Activated CD4-positive, alpha-beta T cell treated with anti-CD3 and anti-CD28 coated beads, Interleukin-10, Interleukin-2, amounts not matched to agents 100 ng/mL and 50 ng/mL, durations not matched to agents 16 hours and 8 hours (primary cell): ENCODE measurements around the gene CAMK2A.

ENCODE experiments used
- DNase-seq: peaks from one replicate; pipeline ENCODE4 v3.0.0-alpha.2; 2020

The CAMK2A gene

DNA sequence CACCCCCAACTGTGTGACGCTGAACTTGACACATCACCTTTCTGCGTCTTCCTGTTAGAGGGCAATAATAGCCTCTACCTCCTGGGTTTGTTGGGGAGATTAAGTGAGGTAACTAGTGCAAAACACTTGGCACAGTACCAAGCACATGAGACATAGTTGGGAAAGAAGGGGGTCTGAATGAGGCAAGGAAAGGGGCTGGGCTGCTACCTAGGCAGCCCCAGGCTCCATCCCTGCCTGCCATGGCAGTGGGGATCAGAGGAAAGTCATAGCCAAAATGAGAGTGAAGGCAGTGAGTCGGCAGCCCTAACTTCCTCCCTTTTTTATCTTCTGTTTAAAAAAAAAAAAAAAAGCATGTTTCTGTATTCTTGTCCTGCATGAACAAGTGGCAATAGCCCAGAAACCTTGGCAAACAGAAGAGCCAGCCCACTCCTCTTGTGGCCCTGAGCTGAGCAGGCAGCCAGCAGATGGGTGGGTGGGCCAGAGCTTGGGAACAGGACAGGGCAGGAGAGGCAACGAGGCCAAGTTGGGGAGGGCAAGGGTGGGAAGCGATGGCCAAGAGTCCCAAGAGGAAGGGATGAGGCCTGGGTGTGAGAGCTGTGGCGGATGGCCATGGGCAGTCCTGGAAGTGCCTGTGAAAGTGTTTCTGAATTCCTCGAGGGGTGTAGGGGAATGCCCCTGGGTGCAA is 11.4 kb downstream of the CAMK2A start:
- DNase-seq: no peak

DNA sequence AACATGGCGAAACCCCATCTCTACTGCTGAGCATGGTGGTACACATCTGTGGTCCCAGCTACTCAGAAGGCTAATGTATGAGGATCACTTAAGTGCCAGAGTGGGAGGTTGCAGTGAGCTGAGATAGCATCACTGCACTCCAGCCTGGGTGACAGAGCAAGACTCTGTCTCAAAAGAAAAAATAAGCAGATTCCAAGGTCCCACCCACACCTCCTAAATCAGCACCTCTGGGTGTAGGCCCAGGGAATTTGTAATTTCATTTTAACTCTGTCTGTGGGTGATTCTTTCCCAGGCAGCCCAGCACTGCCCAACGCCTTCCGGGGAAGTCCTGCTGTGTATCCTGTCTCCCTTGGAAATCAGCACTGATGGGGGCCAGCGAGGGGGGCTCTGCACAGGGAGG is 12.5 kb downstream of the CAMK2A start:
- no peak for DNase-seq

GRCh38 chr5:150274811-150275210 is 14.8 kb downstream of the CAMK2A start:
- DNase-seq: no peak

DNA sequence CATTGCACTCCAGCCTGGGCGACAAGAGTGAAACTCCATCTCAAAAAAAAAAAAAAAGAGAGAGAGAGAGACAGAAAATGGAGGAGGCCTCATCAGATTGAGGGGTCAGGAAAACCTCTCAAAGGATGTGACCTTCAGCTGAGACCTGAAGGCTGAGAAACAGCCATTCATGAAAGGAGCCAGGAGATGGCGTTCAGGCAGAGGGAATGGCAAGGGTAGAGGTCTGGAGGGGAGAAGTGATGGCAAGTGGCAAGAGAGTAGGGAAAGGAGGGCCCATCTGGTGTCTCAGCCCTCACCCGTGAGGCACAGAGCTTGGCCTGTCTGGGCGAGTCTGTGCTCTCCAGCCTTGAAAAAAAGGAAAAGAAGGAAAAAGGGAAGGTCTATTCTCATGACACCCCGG is 17.0 kb downstream of the CAMK2A start:
- no peak for DNase-seq

DNA sequence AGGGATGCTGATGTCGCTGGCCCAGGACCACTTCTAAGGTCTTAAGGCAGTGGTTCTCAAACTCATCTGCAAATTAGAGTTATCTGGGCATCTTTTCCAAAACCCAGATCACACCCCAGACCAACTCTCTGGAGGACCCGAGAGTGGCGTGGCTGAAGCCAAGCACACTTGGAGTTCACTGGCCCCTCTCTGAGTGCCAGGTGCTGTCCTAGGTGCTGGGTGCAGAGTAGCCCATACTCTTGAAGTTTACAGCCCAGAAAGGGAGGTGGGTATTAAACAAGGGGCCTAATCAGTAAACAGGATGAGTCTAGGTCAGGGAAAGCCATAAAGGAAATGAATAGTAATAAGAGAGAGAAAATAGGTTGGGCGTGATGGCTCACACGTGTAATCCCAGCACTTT is 17.6 kb downstream of the CAMK2A start:
- DNase-seq: no peak

- DNase-seq: no peak
Measured at GRCh38 chr5:150271296-150271692, 18.3 kb downstream of the CAMK2A start.

GRCh38 chr5:150270541-150271295 is 18.9 kb downstream of the CAMK2A start:
- DNase-seq: no peak

- no peak for DNase-seq
Measured at GRCh38 chr5:150266871-150267291, 22.7 kb downstream of the CAMK2A start.

GRCh38 chr5:150265870-150266383 is 23.6 kb downstream of the CAMK2A start:
- no peak for DNase-seq

- no peak for DNase-seq
Measured at GRCh38 chr5:150264667-150265603, 24.6 kb downstream of the CAMK2A start.

- no peak for DNase-seq
Measured at GRCh38 chr5:150263801-150264621, 25.6 kb downstream of the CAMK2A start.

DNA sequence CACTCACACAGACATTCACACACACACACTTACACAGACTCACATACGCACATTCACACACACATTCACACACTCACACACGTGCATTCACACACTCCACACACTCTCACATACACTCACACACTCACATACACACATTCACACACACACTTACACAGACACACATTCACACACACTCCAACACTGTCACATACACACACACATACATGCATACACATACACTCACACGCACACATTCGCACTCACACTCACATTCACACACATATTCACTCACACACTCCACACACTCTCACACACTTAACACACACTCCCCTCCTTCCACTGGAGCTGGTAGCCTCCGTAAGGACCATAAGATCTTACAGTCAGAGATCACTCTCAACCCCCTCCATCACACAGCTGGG is 26.2 kb downstream of the CAMK2A start:
- no peak for DNase-seq

DNA sequence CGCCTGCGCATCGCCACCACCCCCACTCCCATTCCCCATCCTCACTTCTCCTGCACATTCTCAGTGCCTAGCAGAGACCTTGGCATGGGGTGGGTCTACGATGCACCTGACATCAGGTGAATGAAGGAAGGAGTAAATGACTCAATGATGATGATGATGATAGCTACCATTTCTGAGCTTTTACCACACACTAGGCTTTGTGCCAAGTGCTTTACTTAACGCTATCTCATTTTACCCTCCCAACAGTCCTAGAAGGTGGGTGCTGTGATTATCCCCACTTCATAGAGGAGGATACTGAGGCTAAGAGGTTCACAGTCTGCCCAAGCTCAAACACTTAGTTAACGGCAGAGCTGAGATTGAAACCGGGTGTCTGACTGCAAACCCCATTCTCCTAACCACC is 27.1 kb downstream of the CAMK2A start:
- no peak for DNase-seq

- DNase-seq: no peak
Measured at GRCh38 chr5:150261231-150261630, 28.3 kb downstream of the CAMK2A start.

DNA sequence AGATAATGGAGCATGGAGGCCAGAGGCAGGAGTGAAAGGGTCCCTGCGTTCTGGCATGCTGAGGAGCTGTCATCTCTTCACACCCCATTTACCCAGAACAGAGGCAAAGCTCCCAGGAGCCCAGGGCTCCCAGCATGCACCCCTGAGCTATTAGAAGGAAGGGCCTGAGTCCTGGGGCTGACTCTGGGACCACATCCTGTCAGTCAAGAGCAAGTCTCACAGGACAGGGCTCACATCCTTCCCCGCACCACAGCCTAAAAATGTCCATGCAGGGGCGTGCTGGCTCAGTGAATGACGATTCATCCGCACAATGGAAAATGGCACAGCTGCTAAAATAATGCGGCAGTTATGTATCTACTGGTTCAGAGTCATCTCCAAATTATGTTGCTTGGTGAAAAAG is 31.4 kb downstream of the CAMK2A start:
- DNase-seq: no peak

GRCh38 chr5:150257424-150257823 is 32.1 kb downstream of the CAMK2A start:
- DNase-seq: no peak

GRCh38 chr5:150256410-150257064 is 33.0 kb downstream of the CAMK2A start:
- DNase-seq: no peak

GRCh38 chr5:150255659-150256409 is 33.7 kb downstream of the CAMK2A start:
- DNase-seq: no peak

GRCh38 chr5:150254774-150255173 is 34.8 kb downstream of the CAMK2A start:
- no peak for DNase-seq

DNA sequence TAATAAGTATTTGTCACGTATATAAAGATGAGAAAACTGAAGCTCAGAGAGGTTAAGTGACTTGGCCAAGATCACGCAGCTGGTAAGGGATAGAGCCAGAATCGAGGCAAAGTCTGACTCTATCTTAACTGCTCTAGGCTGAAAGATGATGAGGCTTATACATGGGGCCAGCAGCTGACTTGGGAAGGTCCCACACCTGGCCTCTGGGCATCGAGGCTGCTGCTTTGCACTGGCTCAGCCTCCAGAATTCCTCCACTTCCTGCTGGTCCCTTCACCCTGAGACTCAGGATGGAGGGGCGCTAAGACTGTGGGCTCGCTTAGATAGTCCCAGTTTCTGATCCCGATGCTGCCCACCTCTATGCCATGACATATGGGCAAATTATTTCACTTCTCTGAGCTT is 35.2 kb downstream of the CAMK2A start:
- DNase-seq: no peak
